GM23338 (cell line): ENCODE data around the gene EXOC3L1.

Source experiments
- ETS1 ChIP-seq: IDR thresholded peaks from 2 replicates; pipeline ENCODE4 v1.6.1; 2016; ENCODE audit warnings: antibody characterized with exemption
- JUNB ChIP-seq: IDR thresholded peaks from one replicate; pipeline ENCODE4 v1.6.1; 2016; ENCODE audit warnings: antibody characterized with exemption; ENCODE audit not compliant: unreplicated experiment
- POLR2AphosphoS5 ChIP-seq: IDR thresholded peaks from 2 replicates; pipeline ENCODE4 v1.6.1; 2016; ENCODE audit warnings: antibody characterized with exemption, low read depth
- REST ChIP-seq: IDR thresholded peaks from one replicate; pipeline ENCODE4 v1.6.1; 2018; ENCODE audit warnings: antibody characterized with exemption; ENCODE audit not compliant: unreplicated experiment
- TF ChIP-seq, protein P1 (sequence below), 2 experiments: fragments of 200-600 bp in 1 of 2; sonication (generic) in 1 of 2; conservative IDR thresholded peaks; 2 replicates each; pipeline versions ENCODE4 v1.5.1 to v1.6.1; 2016 to 2017; ENCODE audit warnings: antibody characterized with exemption in 2 of 2, low read depth in 2 of 2, mild to moderate bottlenecking in 2 of 2, moderate library complexity in 1 of 2

- no peak for TF ChIP-seq POLR2AphosphoS5
- TF ChIP-seq, protein P1, sequence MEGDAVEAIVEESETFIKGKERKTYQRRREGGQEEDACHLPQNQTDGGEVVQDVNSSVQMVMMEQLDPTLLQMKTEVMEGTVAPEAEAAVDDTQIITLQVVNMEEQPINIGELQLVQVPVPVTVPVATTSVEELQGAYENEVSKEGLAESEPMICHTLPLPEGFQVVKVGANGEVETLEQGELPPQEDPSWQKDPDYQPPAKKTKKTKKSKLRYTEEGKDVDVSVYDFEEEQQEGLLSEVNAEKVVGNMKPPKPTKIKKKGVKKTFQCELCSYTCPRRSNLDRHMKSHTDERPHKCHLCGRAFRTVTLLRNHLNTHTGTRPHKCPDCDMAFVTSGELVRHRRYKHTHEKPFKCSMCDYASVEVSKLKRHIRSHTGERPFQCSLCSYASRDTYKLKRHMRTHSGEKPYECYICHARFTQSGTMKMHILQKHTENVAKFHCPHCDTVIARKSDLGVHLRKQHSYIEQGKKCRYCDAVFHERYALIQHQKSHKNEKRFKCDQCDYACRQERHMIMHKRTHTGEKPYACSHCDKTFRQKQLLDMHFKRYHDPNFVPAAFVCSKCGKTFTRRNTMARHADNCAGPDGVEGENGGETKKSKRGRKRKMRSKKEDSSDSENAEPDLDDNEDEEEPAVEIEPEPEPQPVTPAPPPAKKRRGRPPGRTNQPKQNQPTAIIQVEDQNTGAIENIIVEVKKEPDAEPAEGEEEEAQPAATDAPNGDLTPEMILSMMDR (conservative IDR thresholded peaks at IDR 0.05; ENCODE audit: low read depth in 2 of 2) = no peak
- TF ChIP-seq JUNB = no peak
- TF ChIP-seq REST = no peak
- no peak for TF ChIP-seq ETS1
Observed at GRCh38 chr16:67235816-67236562, 46.1 kb upstream of the EXOC3L1 start.
